ENCODE measurements around the gene DOK7. TPM values are rescaled to one million over a fixed set of nuclear protein-coding genes. Genes with fewer than 3 reads are reported as not detected.

Gene DOK7, protein sequence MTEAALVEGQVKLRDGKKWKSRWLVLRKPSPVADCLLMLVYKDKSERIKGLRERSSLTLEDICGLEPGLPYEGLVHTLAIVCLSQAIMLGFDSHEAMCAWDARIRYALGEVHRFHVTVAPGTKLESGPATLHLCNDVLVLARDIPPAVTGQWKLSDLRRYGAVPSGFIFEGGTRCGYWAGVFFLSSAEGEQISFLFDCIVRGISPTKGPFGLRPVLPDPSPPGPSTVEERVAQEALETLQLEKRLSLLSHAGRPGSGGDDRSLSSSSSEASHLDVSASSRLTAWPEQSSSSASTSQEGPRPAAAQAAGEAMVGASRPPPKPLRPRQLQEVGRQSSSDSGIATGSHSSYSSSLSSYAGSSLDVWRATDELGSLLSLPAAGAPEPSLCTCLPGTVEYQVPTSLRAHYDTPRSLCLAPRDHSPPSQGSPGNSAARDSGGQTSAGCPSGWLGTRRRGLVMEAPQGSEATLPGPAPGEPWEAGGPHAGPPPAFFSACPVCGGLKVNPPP
- not detected for total RNA-seq

DNA sequence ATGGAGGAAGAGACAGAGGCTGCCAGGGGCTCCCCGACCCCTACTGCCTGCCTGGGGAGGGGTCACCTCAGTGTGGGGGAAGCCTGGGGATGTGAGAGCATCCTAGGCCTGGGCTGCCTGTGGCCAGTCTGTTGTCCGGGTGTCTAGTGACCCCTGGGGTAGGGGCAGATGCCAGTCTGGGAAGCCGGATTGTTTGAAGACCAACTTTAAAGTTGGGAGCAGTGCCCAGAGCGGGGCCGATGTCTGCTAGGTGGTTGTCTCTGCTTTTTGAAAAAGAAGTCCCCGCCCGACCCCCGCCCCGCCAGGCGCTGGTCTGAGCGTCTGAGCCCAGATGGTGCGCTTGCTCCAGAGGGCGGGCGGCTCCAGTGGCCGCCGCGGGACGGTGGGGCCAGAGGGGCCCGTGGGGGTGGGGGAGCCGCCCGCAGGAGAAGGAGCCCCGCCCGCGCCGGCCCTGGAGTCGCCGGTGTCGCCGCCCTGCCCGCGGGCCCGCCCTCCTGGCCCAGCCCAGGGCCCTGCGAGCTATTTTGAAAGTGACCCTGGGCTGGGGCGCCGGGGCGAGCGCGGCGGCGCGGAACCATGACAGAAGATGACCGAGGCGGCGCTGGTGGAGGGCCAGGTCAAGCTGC, at the start of gene DOK7:
Gene DOK7, plus strand, starts transcription at position 517 of the 626 bp plus-strand sequence. Its CDS starts 70 bp downstream, at position 587.
- no peak for DNase-seq

DNA sequence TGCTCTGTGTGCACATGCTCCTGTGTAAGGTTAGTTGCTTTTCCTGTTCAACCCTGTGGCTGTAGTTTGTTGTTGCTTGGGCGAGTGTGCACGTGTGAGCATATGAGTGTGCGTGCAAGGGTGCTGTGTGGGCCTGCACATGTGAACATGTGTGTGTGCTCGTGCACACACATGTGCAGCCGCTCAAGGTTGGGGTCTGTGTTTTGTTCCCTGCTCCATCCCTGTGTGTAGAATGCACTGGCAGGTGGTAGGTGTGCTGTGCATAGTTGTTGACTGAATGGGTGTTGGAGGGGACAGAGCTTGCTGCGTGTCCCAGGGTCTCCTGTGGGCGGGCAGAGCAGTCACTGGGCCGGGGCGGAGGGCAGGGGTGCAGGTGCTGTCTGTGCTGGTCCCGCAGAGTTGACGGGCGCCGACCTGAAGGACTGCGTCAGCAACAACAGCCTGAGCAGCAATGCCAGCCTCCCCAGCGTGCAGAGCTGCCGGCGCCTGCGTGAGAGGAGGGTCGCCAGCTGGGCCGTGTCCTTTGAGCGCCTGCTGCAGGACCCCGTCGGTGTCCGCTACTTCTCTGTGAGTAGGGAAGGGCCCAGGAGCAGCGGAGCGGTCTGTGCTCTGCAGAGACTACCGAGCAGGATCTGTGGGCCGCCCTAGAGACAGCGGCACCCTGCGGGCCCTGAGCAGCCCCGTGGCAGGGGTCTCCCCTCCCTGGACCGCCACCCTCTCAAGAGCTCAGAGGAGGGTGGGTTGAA, 49.3 kb upstream of the DOK7 start:
- no peak for DNase-seq

DNA sequence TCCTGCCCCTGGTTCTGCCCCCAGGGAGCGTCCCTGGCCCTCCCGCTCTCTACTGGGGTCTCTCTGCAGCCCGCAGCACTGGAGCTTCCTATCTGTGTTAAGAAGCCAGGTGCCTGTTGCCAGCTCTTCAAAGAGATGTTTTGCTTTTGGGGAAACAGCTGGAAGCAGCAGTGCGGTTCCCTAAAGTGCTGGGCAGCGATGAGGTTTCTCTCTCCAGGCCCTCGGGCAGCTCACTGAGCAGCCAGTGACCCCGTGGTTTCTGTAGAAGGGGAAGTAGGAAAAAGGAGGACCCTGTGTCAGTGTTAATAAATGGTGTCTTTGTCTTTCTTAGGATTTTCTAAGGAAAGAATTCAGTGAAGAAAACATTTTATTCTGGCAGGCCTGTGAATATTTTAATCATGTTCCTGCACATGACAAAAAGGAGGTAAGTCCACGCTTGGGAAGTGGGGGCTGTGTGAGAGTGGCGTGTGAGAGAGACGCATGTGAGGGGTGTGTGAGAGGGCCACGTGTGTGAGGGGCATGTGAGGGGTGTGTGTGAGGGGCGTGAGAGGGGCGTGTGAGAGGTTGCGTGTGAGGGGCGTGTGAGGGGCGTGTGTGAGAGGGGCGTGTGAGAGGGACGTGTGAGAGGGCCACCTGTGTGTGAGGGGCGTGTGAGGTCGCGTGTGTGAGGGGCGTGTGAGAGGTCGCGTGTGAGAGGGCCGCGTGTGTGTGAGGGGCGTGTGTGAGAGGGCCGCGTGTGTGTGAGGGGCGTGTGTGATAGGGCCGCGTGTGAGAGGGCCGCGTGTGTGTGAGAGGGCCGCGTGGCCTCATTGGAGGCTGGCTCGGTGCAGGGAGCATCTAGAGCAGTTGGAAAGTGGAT, 48.5 kb upstream of the DOK7 start:
- DNase-seq, result no peak

DNA sequence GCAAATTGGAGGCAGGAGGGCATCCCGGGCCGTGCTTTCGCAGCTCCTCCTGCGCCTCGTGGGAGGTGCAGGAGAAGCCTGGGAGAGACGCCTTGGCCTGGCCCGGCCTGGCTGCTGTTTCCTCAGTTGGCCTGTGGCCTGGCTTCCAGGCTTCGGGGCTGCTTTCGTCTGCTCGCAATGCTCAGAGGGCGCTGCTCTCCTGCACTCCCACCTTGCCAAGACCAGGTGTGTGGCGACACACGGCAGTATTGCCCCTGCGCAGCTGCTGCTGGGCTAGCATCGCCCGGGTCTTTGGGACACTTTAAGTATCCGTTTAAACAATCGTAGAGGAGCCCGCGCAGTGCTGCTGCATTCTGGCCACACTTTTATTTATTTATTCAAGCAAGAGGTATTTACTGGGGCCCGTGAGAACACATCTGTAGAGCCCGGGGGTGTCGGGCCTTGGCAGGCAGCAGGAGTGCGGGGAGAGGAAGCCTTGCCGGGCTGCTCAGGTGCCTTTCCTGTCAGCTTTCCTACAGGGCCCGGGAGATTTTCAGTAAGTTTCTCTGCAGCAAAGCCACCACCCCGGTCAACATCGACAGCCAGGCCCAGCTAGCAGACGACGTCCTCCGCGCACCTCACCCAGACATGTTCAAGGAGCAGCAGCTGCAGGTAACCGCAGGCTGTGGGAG, 47.5 kb upstream of the DOK7 start:
- no peak for DNase-seq

DNA sequence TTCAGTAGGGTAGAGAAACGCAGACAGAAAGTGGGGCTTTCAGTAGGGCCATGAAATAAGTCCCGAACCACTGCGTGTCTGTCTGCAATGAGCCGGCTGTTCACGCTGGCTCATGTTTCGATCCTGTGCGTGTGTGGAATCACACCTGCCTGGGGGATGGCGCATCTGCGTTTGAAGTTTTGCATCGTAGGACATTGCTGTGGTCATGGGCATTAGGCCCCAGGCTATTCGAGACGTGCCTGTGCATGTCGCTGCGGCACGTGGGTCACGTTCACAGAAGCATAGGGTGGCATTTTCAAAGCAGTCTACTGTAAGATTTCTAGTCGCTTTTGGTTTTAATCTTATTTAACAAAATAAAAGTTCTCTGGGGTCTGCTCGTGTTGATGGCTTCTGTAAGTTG, 46.8 kb upstream of the DOK7 start:
- DNase-seq, result no peak

DNA sequence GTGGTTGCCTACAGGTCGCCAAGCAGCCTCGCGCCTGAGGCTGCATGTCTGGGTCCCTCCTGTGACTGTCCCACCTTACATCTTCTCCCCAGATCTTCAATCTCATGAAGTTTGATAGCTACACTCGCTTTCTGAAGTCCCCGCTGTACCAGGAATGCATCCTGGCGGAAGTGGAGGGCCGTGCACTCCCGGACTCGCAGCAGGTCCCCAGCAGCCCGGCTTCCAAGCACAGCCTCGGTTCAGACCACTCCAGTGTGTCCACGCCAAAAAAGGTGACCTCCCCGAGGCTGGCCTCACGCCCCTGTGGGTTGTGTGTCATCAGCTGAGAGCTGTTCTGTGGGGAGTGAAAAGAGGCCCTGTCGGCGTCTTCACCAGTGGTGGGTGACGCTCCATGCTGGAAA, 46.3 kb upstream of the DOK7 start:
- no peak for DNase-seq

DNA sequence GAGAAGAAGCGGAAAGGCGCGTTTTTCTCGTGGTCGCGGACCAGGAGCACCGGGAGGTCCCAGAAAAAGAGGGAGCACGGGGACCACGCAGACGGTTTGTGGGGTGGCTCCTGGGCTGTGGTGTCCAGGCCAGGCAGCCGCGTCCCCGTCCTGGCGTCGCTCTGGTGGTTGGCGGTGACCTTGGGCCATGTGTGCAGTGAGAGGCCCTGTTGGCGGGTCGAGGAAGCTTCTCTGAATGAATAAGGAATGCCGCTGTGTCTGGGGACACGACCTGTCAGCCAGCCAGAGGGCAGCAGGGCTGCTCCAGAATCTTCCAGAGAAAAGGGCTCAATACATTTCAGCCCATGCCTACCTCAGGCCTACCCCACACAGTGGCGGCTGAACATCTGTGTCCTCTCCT, 45.7 kb upstream of the DOK7 start:
- no peak for DNase-seq

DNA sequence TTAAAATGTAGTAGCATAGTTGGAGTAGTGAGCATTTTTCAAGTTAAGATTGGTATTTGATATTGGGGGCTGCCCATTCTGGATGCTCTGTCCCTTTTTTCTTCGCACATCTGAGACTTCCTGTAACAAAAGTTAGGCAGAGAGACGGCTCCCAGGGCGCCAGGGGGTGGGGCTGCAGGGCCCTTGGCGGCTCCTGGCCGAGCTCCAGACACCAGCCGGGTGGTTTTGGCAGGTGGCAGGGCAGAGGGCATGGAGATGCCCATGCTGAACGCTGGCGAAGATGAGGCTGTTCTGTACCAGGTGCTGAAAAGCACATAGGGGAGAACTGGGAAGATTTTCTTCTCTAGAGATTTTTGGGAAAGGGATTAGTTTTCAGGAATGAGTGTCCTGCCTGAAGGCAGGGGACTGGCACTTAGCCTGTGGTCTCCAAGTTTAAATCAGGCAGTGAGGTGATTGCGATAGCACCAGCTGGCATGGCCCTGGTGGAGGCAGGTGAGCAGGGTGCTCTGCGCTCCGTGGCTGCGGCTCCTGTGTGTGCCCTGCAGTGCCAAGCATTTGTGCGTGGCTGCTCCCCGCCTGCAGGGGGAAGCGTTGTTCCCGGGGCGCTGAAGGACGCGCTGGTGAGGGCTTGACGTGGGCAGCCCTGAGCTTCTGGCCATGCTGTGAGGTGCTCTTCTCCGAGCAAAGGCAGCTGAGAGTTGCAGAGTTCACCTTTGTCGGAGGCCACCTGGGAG, 44.9 kb upstream of the DOK7 start:
- no peak for DNase-seq

DNA sequence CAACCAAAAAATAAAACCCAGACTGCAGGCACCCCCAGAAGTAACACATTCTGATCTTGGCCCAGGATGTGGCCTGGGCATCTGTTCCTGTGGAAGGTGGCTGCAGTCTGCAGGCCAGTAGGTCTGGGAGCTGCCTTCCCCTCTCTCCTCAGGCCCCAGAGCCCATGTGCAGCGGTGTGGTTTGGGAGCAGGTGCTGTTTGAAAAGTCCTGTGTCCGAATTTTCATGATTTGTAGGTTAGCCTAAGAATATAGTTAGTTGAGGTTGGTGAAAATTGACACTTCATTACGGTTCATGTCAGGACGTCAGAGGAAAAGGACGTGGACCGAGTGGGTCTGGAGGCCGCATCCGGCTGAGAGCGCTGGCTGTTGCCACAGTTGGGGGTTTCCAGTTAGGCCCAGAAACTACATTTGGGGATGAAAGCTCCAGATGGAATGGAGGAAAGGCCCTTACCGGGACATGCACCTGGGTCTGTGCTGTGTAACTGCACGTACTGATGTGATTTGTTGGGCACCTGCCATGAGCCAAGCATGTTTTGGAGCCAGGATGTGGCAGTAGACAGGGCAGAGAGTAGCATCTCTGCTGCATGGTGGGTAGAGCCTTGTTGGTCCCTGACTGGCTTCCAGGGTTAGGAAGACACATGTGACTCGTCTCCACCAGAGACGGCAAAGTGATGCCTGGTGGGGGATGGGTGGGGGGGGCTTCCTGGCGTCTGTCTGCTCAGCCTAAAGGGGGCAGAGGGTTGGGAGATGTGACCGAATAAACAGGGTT, 43.1 kb upstream of the DOK7 start:
- no peak for DNase-seq

DNA sequence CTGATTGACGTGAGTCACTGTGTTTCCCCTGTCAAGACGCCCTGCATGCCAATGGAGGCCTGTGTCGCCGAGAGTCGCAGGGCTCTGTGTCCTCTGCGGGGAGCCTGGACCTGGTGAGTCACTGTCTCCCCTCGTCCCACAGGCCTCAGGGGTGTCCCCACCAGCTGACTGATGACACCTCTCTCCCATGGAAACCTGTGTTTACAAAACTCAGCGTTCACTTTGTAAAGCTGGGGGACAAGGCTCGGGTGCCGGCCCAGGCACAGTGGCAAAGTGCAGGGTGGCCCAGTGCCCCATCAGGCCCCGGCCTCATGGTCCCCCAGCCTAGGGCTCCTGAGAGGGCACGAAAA, 42.5 kb upstream of the DOK7 start:
- no peak for DNase-seq

DNA sequence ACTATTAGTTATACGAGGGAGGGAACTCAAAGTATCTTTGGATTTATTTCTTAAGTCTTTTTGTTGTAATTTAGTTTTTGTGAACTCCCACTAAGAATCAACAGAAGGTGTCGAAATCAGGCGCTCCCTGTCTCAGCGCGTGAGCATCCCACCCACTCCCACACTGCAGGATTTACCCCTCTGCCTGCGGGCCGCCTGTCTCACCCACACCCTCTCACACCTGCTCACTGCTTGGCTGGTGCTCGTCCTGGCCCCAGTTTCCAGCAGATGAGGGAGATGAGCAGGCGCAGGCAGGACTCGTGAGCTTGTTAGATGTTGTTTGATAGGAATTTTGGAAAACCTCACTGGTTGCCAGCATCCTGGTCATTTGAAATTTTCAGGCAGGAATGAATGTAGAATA, 42.1 kb upstream of the DOK7 start:
- peak; percentile 48 for DNase-seq

DNA sequence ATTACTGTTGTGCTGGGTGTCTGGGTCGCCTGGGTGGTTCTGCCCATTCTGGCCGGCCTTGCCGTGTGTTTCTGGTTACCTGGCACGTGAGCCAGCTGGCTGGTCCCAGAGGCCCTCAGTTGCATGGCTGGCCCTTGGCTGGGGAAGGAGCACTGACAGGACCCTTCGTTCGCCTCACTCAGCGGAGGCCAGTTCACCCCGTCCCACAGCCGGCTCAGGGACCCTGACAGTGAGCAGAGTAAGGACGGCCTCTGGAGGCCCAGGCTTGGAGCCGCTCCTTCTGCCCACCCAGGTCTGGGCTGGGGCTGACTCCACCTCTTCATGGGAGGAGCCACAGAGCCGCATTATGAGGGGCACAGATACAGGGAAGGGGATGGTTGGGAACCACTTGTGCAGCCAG, 41.6 kb upstream of the DOK7 start:
- DNase-seq, result no peak

DNA sequence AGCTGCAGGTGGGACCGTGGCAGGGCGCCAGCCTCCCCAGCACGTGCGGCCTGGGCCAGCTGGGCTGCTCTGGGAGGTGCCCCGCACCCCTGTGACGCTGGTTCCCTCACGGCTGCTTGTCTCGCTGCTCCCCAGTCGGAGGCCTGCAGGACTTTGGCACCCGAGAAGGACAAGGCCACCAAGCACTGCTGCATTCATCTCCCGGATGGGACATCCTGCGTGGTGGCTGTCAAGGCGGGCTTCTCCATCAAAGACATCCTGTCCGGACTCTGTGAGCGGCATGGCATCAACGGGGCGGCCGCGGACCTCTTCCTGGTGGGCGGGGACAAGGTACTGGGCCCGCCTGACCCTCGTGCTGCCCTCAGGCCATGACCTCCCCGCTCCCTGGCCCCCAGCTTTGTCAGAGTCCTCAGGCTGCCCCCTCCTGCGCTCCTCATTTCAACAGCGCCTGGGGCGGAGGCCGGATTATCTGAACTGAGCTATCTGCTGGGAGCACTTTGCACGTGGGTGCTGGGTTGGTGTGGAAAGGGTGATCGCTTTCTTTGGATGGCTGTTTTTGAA, 40.8 kb upstream of the DOK7 start:
- no peak for DNase-seq

DNA sequence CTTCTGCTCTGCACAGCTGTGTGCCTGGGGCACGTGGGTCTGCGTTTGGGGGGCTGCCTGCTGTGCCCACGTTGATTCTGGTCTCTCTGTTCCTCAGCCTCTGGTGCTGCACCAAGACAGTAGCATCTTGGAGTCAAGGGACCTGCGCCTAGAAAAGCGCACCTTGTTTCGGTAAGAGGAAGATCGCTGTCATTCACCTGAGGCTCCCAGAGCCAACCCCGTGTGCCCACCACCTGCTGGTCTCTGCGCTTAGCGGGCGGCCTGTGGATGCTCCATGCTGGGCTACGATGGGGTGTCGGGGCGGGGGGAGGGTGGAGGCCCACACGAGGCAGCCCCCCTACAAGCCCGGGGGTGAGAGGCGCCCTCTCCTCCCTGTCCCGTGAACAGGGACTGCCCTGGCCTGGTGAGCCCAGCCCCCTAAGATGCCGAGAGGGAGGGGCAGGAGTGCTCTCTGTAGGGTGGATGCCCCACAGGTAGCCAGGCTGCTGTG, 40.3 kb upstream of the DOK7 start:
- DNase-seq, result no peak

DNA sequence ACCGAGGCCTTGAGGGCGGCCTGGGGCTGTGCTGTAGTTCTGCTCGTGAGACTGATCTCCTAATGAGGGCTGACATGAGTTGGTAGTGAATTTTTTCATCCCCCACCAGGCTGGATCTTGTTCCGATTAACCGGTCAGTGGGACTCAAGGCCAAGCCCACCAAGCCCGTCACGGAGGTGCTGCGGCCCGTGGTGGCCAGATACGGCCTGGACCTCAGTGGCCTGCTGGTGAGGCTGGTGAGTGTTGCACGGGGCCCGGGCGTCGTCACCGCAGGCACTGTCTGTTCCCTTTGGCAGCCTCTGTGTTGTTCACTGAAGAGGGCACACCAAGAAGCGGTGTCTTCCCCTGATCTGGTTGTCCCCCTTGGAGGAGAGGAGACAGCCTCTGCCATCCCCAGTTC, 39.7 kb upstream of the DOK7 start:
- no peak for DNase-seq

DNA sequence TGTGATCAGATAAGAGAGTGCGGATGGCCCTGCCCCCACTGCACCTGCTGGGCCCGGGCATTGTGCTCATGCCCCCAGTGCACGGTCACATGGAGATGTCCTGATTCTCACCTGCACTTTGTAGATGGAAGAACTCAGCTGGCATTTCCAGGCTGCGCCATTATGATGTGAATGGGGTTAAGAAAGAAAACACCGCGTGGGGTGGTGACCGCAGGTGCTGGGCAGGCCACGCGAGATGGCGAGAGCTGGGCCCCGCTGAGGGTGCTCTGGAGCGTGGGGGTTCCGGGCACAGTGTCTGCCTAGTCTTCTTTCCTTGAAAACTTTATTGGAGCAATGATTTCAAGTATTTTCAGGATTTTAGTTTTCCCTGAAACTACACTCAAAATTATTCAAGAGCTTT, 39.2 kb upstream of the DOK7 start:
- no peak for DNase-seq

DNA sequence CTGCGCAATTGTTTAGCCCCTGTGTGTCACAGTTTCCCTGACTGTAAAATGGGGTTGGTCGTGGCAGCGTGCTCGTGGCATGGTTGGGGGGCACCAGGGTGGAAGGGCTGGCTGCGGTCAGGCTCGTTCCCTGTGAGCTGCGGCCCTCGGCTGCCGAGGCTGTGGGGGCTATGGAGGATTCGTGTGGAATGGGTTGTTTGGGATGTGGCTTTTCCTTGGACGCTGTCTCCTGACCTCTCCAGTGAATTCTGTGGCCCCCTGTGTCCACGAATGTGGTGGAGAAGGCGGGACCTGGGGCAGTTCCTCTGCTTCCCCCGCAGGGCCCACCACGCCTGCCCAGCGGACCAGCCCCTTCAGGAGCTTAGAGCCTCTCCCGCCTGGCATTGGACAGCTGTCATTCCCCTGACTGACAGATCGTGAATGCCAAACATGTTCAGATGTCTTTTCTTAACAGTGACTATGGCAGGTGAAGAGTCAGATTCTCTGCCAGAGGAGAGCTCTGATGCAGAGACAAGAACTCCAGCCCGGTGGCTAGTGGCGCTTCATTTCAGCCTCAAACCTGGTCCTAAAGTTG, 38.5 kb upstream of the DOK7 start:
- DNase-seq, result no peak

DNA sequence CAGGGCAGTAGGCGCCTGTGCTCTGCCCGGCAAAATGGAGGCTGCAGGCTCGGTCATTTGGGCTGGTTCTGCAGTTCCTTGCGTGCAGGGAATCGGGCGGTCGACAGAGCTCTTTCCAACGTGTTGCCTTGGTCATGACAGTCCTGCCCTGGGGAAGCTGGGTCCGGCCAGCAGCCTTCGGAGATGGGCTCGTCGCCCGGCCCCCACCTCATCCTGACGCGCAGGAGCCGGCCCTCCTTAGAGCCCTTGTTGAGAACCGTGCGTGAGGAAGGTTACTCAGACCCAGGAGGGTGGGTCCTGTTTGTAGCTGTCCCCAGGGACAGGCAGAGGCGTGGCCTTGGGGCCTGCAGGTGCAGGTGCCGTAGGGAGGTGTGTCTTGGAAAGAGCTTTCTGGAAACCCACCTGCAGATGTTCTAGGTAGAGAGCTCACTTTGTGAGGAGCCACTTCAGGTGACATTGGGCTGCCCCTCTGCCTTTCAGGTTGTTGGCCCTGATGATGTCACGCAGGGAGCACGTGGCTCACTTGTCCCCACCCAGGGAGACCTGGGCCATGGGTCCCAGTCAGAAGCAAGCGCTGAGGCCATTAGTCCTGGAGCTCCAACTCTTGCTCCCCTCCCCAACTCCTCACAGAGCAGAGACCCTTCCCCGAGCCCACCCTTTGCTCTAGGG, 36.5 kb upstream of the DOK7 start:
- no peak for DNase-seq

DNA sequence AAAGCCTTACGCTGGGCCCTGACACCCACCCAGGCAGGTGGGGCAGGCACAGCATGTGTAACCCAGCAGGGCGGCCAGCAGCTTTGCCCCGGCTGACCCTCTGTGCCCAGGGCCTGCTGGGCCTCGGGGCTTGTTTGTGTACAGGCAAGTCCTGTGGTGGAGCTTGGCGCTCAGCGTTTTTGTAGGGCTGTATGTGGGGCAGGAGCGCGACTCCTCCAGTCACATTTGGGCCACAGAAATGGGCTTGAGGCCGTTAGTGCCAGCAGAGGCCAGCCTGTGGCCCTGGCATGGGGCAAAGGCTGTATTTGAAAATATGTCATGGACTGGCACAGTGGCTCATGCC, 36.0 kb upstream of the DOK7 start:
- DNase-seq, result no peak
